Kasumi-1 (cell line): ENCODE measurements around the gene PCCA.
A peak's percentile ranks its signal among the peaks of the same experiment; 100 is the strongest.

Experiments used
- DNase-seq, 2 experiments: peaks; one replicate each; lab custom pipeline; 2025; lab: John Stamatoyannopoulos, UW

The PCCA gene

DNA sequence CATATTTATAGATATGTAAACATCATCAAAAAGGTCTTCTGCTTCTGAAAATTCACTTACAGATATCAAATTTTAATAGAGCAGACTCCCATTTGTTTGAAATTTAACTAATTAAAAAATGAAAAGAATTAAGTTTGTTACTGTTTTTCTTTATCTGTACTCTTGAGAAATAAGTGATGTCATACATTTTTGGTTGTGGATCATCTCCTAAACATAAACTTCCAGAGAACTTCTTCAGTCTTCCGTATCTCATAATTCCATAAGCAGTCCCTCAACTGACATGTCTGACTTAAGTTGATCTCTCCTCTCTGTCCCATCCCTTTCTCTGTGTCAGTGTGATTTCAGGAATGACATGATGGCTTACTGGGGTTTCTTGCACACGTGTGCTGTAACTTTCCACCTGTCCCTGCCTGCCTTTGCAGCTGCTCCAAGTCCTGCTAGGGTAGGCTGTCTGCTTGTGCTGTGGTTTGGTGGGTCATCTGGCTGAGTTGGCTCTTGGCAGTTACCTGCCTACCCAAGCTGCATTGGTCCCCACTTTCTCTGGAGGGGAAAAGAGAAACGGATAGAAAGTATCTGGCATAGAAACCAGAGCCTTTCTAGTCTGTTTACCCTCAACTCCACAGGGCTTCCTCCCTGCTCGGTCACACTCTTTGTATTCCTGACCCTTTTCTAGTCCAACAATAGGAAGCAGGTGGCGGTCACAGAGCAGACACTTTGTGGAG is 372.6 kb downstream of the PCCA start:
- DNase-seq = no peak

DNA sequence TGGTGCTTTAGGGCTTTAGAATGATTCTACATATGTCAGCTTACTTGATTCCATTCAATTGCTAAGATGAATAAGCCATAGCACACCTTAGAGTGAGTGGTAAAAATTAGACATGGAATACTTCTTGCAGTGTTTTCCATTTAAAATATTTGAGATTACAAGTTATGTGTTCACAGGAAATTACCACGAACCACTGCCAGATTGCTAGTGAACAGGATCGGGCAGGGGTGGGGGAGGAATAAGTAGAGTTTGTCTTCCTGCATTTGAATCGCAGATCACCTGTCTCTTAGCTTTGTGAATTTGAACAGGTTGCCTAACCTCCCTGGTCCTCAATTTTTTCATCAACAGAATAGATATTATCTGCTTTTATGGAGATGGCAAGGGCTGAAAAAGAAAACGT is 375.1 kb downstream of the PCCA start:
- DNase-seq = no peak

DNA sequence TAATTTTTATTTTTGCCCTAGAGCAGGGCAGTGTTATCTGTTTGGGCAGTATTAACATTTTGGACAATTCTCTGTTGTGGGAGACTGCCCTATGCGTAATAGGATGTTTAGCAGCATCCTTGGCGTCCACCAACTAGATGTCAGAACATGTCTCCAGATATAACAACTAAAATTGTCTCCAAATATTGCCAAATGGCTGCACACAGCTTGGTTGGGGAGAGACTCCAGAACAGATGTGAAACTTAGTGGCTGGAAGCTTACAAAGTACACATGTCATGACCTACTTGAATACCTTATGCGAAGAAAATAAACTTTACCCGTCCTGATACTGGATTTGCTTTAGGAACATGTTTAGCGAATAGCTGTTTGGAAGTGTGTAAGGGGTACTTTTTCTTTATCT is 376.7 kb downstream of the PCCA start:
- no peak for DNase-seq

DNA sequence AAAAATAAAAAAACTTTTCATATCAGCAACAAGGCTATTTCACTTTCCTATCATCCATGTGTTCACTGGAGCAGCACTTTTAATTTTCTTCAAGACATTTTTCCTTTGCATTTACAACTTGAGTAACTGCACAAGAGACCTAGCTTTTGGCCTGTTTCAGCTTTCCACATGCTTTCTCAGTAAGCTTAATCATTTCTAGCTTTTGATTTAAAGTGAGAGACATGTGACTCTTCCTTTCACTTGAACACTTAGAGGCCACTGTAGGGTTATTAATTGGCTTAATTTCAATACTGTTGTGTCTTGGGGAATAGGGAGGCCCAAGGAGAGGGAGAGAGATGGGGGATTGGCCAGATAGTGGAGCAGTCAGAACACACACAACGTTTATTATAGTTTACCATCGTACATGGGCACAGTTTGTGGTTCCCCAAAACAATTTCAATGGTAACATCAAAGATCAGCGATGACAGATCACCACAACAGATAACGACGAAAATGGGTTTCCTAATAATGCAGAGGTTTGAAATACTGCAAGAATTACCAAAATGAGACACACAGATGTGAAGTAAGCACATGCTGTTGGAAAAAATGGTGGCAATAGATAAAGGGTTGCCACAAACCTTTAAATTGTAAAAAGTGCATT is 382.1 kb downstream of the PCCA start:
- DNase-seq = no peak

DNA sequence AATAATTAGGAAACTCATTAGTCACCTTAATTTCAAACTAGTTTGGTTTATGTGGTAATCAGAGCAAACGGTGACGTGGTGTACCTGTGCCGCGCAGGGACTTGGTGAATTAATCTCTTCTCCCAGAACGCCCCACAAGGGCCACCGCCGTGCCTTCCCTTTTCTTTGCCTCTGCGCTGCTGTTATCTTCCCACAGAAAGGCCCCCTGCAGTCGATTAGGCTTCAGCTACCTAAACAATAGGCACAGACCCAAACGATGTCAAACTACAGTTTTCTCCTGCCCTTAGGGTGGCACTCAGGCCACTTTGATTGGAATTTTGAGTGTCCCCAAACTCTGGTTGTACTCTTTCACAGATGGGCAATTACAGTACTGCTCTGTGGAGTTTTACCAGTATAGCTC is 384.2 kb downstream of the PCCA start:
- DNase-seq = no peak

DNA sequence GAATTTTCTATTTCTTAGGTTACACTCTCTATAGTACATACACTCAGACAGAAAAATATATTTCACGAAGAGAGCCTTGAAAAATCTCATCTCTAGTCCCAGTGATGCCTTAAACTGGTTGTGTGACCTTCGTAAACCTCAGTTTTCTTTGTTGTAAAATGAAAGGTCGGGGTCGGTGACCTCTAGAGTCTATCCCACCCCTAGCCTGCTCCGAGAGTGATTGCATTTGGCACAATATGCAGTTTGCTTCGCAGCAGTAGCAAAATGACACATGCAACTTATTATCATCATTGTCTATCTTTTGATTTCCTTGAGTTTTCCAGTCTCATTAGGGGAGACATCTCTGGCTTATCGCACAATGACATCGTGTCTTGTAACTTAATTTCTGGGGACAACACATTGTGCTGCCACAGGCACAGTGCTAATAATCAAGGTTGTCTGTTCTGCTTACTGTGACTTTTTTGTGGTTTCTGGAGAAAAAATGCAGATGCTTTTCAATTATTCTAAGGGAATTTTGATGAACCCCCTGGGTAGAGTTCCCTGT is 384.7 kb downstream of the PCCA start:
- DNase-seq = no peak

DNA sequence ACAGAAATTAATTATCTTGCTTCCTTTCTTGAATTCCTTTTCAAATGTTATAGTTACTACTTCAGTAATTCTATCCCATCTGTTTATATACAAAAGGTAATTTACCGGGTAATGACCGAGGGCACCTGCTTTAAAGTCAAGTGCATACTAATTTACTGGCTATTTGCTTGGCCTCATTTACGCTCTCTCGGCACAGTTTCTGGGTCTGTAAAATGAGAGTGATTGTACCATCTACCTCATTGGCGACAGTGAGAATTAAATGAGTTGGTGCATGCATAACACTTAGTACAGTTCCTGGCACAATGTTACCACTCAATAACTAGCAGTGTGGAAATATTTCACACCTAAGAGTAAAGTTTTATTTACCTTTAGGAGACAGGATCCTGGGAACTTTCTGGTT is 388.1 kb downstream of the PCCA start:
- no peak for DNase-seq

DNA sequence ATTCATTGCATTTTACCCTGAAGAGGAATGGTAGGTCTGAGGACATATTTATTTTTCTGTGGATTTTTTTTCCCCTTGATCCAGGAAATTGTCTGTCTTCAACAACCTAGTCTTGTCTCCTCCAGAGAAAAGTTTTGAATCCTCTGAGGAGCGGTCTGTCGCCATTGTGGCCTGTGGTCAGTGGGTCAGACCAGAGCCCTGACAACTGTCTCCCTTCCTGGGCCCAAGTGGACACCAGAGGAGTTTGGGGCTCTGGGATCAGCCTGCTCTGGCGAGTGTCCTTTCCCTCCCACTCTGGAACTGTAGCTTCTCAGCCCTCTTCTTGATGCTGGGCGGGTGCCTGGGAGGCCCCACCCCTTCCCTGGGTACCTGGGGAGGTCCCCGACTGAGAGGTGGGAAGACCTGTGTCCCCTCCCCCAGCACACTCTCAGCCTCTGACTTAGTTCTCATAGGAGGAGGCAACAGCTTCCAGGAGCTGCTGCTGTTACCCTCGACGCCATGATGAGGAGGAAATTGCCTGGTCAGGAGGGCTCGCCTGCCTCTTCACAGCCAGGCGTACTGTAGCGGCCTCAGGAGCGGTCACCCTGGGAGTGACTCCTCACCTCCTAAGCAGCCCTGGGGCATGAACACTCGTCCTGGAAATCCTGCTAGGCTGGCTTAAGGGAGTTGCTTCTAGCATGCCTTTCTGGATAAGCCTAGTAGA is 389.4 kb downstream of the PCCA start:
- no peak for DNase-seq

DNA sequence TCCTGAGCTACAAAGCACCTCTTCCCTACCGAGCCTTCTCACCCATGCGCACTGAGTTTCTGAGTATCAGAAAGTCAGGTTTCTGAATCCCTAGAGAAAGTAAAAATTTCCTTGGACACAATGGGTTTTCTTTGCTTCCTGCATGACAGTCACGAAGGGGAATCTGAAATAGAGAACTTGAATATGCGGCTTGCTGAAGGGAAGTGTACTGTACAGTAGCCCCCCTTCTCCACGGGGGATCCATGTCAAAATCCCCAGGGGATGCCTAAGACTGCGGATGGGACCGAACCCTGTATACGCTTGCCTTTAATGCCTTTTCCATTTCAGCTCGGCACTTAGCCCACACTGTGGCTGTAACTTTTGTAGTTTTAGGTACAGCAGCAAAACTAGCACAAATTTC is 391.8 kb downstream of the PCCA start:
- DNase-seq = no peak

DNA sequence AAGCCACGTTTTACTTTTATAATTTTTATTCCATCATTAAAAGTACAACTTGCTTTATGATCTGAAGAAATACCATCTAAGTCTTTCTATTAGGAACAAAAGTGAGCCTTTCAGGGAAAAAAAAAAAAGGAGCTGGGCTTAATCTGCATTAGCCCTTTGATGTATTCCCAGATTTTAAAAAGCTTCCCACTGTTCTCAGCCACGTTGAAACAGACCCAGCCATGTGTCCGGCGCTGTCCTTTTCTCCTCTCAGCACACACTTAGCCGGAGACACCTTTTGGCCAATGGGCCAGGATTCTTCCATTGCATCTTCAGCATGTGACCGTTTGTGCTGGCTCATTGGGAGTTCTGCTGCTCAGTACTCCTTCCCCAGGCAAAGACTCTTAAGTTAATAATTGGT is 394.2 kb downstream of the PCCA start:
- DNase-seq = no peak

DNA sequence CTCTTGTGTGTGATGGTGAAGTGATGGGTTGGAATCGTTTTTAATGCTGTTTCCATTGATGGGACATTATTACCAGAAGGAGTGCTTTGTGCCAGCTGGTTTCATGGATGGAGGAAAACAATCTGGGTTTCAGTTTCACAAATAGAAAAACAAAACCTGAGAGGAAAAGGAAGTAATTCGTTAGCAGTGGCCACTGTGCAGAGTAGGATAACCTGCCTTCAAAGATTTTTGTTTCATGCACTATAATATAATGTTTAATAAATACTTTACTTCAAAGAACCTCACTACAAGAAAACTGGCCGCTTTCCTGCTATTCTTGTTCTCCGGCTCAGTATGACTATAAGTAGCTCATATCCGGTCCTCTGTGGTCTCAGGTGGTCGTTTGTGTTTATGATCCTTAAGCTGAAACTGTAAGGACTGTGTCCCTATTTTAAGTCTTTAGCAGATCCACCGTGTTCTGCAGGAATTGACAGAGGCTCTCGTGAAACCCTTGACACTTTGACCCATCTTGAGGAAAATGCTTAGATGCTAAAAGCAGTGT is 395.0 kb downstream of the PCCA start:
- no peak for DNase-seq

DNA sequence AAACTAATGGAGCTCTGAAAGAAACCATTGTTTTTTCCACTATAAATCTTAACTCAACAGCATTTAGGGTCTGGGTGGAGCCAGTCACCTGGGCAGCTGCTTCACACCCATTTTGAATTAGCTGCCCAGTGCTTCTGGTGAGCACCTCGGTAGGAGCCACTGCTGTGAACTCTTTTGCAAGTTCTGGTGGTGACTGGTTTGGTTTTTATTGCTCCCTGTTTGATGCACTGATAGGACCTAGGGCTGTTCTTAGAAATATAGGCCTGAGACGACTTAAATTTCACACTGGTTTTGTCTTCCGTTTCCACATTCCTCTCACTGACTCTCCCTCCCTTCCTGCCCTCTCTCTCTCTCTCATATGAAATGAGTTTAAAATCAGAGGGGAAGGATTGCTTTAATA is 395.8 kb downstream of the PCCA start:
- no peak for DNase-seq

DNA sequence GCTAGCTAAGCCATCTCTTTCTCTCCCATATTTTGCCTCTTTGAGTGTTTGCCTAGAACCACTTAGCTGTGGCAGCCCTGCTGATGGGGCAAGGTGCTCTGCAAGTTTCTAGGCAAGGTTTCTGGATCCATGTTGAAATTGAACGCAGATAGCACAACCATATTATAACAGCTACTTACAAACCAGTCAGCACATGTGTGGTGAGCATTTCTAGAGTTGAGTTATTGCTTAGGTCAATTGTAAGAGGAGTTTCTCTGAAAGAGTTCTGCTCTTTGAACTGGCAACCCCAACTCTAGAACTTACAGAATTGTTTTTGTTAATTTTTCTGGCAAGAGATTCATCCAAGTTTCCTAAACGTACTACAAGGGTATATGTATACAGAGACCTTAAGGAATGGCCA is 396.4 kb downstream of the PCCA start:
- no peak for DNase-seq

DNA sequence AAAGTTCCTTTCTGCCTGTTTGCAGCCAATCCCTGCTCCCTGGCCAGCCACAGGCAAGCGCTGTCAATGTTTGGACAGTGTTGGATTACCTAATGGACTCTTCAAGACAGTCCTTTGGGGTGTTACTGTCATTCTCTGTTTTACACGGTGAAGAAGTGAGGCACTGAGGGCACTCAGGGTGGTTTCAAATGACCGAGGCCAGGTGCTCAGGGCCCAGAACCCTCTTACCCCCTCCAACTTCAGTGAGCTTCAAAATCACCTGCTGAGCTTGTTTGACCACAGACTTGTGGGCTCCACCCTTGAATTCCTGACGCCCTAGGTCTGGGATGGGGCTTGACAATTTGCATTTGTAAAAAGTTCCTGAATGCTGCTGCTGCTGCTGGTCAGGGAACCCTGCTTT is 401.8 kb downstream of the PCCA start:
- DNase-seq = no peak

DNA sequence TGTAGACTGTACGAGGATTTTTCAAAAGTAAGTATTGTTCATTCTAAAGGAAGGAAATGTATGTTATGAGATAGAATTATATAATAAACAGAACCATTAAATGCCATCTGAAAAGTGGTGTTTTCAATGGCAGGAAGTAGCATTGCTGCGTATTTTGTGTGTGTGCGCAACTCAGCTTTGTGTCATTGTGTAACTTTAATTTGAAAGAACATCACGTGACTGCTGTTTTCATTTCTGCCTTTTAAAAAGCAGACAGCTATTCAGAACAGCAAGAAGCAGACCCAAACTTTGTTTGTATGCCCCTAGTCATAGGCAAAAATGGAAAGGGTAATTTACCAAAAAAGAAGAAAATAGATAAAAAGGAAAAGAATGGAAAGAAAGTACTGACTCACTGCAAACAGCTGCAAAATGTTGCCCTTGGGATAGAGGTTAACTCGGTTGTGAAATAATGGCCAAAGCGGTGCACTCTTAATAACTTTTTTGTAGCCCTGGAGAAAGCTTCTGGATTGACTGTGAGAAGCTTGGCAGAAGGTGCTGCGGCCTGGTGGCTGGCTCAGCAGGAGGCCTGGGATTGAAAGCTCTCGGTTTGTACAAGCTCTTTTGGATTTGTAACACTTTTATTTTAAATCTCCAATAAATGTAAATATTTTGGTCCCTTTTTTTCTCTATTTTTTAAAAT is 402.4 kb downstream of the PCCA start:
- DNase-seq = no peak

DNA sequence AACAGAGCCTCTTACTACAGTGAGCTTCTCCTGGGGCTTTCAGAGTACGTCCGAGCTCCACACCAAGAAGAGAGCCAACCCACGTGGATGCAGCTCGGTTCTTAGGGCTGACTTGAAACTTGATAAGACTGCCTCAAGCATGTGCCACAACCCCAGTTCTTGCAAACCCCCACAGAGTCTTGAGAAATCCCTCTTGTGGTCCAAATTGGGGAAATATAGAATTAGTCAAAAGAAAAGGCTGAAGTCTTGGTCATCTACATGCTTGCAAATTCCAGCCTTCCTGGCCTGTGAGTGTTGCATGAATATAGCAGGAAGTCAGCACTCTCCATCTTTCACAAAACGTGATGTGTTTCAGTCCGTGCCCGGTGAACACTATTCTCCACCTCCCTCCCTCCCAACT is 404.5 kb downstream of the PCCA start:
- DNase-seq = peak; percentile 4 to 13

DNA sequence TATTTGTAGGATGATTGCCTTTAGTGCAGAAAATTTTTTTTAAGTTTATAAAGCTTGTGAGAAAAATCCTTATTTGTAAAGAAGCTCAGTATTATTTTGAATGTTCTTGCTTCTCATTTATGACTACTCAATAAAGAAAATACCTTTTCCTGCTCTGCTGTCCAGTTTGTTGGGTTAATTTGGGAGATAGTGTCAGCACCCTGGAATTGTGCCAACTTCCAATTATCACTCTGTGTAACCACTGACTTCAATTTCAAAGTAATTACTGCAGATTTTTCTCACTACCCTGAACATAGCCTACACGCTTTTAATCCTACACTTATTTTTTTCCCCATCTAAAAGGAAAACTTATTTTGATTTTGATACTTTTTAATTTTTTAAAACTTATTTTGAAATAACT is 406.6 kb downstream of the PCCA start:
- no peak for DNase-seq

DNA sequence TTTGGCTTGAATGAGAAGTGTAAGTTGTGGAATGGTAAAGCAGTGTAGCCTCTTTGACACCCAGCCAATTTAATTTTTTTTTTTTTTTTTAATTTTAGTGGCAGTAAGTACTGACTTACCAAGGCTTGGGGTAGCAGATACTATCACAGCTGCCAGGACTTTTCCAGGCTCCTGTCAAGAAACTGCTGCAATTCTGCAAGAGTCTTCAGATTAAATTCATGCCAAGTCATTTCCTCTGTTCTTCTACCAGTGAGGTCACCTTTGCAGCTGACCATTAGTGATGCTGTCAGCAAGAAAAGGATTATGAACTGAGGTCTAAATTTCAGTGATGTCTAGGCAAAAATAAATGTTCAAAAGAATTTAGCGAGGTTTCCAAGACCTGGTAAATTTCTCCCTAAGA is 408.5 kb downstream of the PCCA start:
- DNase-seq = no peak

DNA sequence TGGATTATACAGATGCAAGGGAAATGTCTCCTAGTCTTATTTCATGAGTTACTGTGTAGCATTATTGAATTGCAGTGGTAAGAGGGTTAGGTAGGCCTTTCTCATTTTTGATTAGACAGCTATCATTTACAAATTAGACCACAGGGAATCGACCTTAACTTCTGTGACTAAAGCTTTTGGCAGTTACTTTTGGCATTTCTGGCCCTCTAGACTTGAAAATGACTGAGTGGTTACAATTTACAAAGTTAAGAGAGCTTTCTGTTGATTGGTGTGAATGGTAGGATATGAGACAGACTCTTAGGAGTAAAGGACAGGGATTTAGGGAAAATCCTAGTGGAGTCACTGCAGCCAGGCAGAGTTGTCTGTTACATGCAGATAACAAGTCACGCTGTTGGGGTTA is 413.6 kb downstream of the PCCA start:
- no peak for DNase-seq

DNA sequence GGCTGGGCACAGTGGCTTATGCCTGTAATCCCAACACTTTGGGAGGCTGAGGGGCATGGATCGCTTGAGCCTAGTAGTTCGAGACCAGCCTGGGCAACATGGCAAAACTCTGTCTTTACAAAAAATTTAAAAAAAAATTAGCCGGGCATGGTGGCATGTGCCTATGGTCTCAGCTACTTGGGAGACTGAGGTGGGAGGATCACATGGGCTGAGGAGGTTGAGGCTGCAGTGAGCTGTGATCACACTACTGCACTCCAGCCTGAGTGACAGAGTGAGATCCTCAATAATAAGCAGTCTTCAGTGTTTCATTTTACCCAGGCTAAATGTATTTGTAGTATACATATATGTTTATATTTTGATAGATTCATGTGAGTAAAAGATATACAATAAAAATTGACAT is 414.7 kb downstream of the PCCA start:
- DNase-seq = no peak

DNA sequence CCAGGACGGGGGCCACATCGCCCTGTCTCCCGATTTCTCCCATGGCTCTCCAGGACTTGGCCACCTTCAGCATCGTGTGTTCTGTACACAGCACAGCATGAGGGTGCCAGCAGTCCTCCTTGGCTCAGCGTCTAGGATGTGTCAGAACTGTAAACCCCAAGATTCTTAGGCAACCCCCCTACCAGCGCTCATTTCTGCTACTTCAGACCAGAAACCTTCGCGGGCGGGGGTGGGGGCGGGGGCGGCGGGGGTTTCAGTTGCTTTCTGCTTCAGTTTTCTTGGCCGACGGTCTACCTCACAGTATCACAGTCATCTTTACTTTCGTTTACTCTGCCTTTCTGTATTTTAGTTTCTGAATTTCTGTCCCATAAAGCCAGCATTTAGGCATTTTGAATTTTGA is 417.3 kb downstream of the PCCA start:
- DNase-seq = no peak
